Pancreas (tissue), 10 donors: Measurements from ENCODE around the gene POPDC2. TPM values are rescaled to one million over a fixed set of nuclear protein-coding genes. Genes with fewer than 3 reads are reported as not detected.

Source experiments
- ATAC-seq, 4 donors: fragments of 200-7000 bp; cut with Tn5 transposase; one replicate each; pipeline versions ENCODE4 v1.8.0 to v1.9.1; 2020; ENCODE audit warnings: mild to moderate bottlenecking in 4 of 4, moderate library complexity in 4 of 4
- DNase-seq, 6 donors: peaks; one replicate each; pipeline ENCODE4 v3.0.0-alpha.2; 2020
- FAIRE-seq: peaks from 2 replicates; lab custom pipeline; 2012; peaks lifted over from hg19 to GRCh38; lab: Jason Lieb, UNC
- H3K27ac ChIP-seq, 4 donors: fragments of 200-600 bp; sonication (generic); 1 replicate in 3 of 4; 2 replicates in 1 of 4; pipeline versions ENCODE4 v1.5.0 to v1.8.0; 2020
- H3K27me3 ChIP-seq, 4 donors: fragments of 200-600 bp; one replicate each; pipeline ENCODE4 v1.8.0; 2021
- H3K36me3 ChIP-seq, 3 donors: fragments of 200-600 bp; sonication (generic) in 1 of 3; one replicate each; pipeline versions ENCODE4 v1.5.0 to v1.8.0; 2020 to 2021
- H3K4me1 ChIP-seq, 3 donors: fragments of 200-600 bp; one replicate each; pipeline ENCODE4 v1.8.0; 2021
- H3K4me3 ChIP-seq, 4 donors: fragments of 200-600 bp; sonication (generic) in 2 of 4; one replicate each; pipeline versions ENCODE4 v1.5.0 to v1.8.0; 2020 to 2021
- H3K9me3 ChIP-seq, 4 donors: fragments of 200-600 bp; one replicate each; pipeline ENCODE4 v1.8.0; 2021
- CTCF ChIP-seq, 4 donors: fragments of 200-600 bp; sonication (generic) in 3 of 4; IDR thresholded peaks; one replicate each; pipeline versions ENCODE4 v1.5.0 to v1.8.0; 2021; ENCODE audit warnings: antibody characterized with exemption in 4 of 4
- WGBS, 2 donors: extraction: QIAGEN DNeasy Blood & Tissue Kit; methylation state at CpG; one replicate each; pipeline ENCODE4 v1.1.7; 2013; 5-methylcytosine and 5-hydroxymethylcytosine counted together
- intact Hi-C, 3 donors: fragments of 100-400 bp; cut with DNase I; formaldehyde crosslinking; loops; one replicate each; pipeline versions ENCODE4 v1.11.1 to v1.14.2; 2022
- polyA plus RNA-seq, 2 donors: library from polyadenylated mRNA; stranded (reverse); fragments of 200-250 nt; gene quantifications; one replicate each; pipeline ENCODE4 v1.2.3, GENCODE V29; 2013
- total RNA-seq, 6 donors: library from RNA; stranded (reverse); fragmentation: NEBNext Ultra II Directional in 4 of 6; extraction: Animal tissue kit (Norgen Biotek cat#: 25700) in 4 of 6; gene quantifications; one replicate each; pipeline versions ENCODE4 v1.2.1 to v1.2.4, GENCODE V29; 2021 to 2023
- donor health status: healthy with polysubstance abuse.
- donor health status: DM: no; HTN: no; CAD: no; lungs with moderate emphysema.
- donor health status: DM: no; HTN: no; CAD: no.
- donor health status: control.
- donor health status: control.
- donor health status: Bipolar disorder and iron deficiency.
- donor health status: DM: yes; HTN: yes; CAD: no.
- donor health status: DM: no; HTN: no; CAD: no.
- donor health status: DM: no; HTN: no; CAD: no.
- donor health status: DM: yes; HTN: yes; CAD: no.

POPDC2 gene
- total and polyA plus RNA-seq, 8 donors, result 0.52 to 6.7 (median 1.3) TPM

- no peak for TF ChIP-seq CTCF (IDR thresholded peaks at IDR 0.05)
- Histone ChIP-seq H3K4me1 (no peaks in the 10 kb centered on the region), H3K36me3 (no peaks in the 10 kb centered on the region), H3K27ac (no peak overlapping the region), H3K27me3 (no peaks in the 10 kb centered on the region), H3K9me3 (no peaks in the 10 kb centered on the region), H3K4me3 (no peak overlapping the region)
- ATAC-seq, result no peak
- no peak for DNase-seq
- no peak for FAIRE-seq
- intact Hi-C loops, result no loop called here
- 81 to 83% methylated on average over 4 of the region's 4 CpGs for WGBS, 2 donors
These were observed 44.3 kb downstream of the POPDC2 start for GRCh38 chr3:119616056-119616455.

- 93 to 94% methylated on average over 4 of the region's 4 CpGs for WGBS, 2 donors
- ATAC-seq, result no peak
- intact Hi-C loops, result no loop called here
These were observed 46.5 kb downstream of the POPDC2 start for GRCh38 chr3:119613872-119614271.

GRCh38 chr3:119613201-119613600 is 47.2 kb downstream of the POPDC2 start:
- no peak for FAIRE-seq
- ATAC-seq, result no peak
- WGBS, 2 donors, result 92 to 100% methylated on average over 1 of the region's 1 CpG

More at GRCh38 chr3:119613872-119614271, 46.5 kb downstream of the POPDC2 start:
- no peak for TF ChIP-seq CTCF (IDR thresholded peaks at IDR 0.05)
- Histone ChIP-seq H3K9me3 (no peaks in the 10 kb centered on the region), H3K4me1 (no peaks in the 10 kb centered on the region), H3K27ac (no peak overlapping the region), H3K27me3 (no peaks in the 10 kb centered on the region), H3K4me3 (no peak overlapping the region), H3K36me3 (no peaks in the 10 kb centered on the region)
- no peak for DNase-seq
- no peak for FAIRE-seq

GRCh38 chr3:119611664-119612063 is 48.7 kb downstream of the POPDC2 start:
- Histone ChIP-seq H3K4me1 (no peaks in the 10 kb centered on the region), H3K27ac (no peak overlapping the region), H3K9me3 (no peaks in the 10 kb centered on the region), H3K36me3 (no peaks in the 10 kb centered on the region), H3K4me3 (no peak overlapping the region), H3K27me3 (no peaks in the 10 kb centered on the region)
- intact Hi-C loops, result no loop called here
- no peak for TF ChIP-seq CTCF (IDR thresholded peaks at IDR 0.05)
- no peak for DNase-seq
- no peak for ATAC-seq
- no peak for FAIRE-seq
- 90 to 98% methylated on average over 1 of the region's 1 CpG for WGBS, 2 donors

More at GRCh38 chr3:119613201-119613600, 47.2 kb downstream of the POPDC2 start:
- Histone ChIP-seq H3K9me3 (no peaks in the 10 kb centered on the region), H3K4me3 (no peak overlapping the region), H3K36me3 (no peaks in the 10 kb centered on the region), H3K27ac (no peak overlapping the region), H3K4me1 (no peaks in the 10 kb centered on the region), H3K27me3 (no peaks in the 10 kb centered on the region)
- no peak for TF ChIP-seq CTCF (IDR thresholded peaks at IDR 0.05)
- intact Hi-C loops, result no loop called here
- no peak for DNase-seq

DNA sequence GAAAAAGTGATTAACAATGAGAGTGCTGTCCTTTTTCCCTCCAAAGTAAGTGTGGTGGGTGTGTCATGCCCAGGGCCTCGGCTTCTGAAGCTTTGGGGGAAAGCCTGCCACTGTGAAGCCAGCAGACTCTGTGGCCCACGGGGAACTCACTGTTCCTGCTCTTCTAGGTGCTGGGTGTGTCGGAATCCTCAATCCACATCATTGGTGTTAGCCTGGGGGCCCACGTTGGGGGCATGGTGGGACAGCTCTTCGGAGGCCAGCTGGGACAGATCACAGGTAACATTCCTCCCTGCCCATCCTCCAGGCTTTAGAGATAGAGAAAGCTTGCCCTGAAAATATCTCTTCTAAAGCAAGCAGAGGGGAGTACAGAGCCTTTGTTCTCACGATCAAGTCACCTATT is 51.1 kb downstream of the POPDC2 start:
- TF ChIP-seq CTCF (IDR thresholded peaks at IDR 0.05), result no peak

More for the DNA sequence above, 51.1 kb downstream of the POPDC2 start:
- Histone ChIP-seq H3K4me1 (no peaks in the 10 kb centered on the region), H3K4me3 (no peak overlapping the region), H3K9me3 (no peaks in the 10 kb centered on the region), H3K27ac (no peak overlapping the region), H3K36me3 (no peaks in the 10 kb centered on the region), H3K27me3 (no peaks in the 10 kb centered on the region)
- 67 to 77% methylated on average over 6 of the region's 6 CpGs for WGBS, 2 donors
- intact Hi-C loops, result no loop called here
- no peak for DNase-seq
- FAIRE-seq, result no peak
- ATAC-seq, result no peak
